H7 (cell line): Measurements from ENCODE around the gene MUC3A. TPM values are rescaled to one million over a fixed set of nuclear protein-coding genes. Genes with fewer than 3 reads are reported as not detected.
"Not testable (repeated sequence)": the region's sequence is repeated elsewhere in the genome, so short reads cannot be mapped to it uniquely, and the experiment has no call there.

Source experiments
- DNase-seq: peaks from one replicate; pipeline ENCODE4 v3.0.0; 2012
- H3K27me3 ChIP-seq: 2 replicates; pipeline ENCODE4 v1.6.0; 2011; ENCODE audit warnings: mild to moderate bottlenecking, low read length; ENCODE audit not compliant: control insufficient read depth, insufficient read depth
- H3K36me3 ChIP-seq: replicated peaks from 2 replicates; pipeline ENCODE4 v1.5.1; 2011; ENCODE audit warnings: low read length; ENCODE audit not compliant: control insufficient read depth, insufficient read depth
- H3K4me3 ChIP-seq: 2 replicates; pipeline ENCODE4 v1.5.1; 2011; ENCODE audit warnings: low read depth, mild to moderate bottlenecking, control low read depth, low read length, moderate library complexity; ENCODE audit not compliant: insufficient read depth
- total RNA-seq: library from RNA; depleted of rRNA; stranded (reverse); fragments of >200 nt; shearing (Covaris generic); gene quantifications from 2 replicates; pipeline ENCODE4 v1.2.3, GENCODE V29; 2014

The MUC3A gene
- total RNA-seq, 1 experiment from 2014 or later, result 8.5 TPM

GRCh38 chr7:100933734-100934133 lies 15.6 kb upstream of the MUC3A start:
- Histone ChIP-seq H3K4me3 (no peak overlapping the region), H3K36me3 (no peaks in the 10 kb centered on the region), H3K27me3 (no peaks in the 10 kb centered on the region)
- DNase-seq, result no peak

DNA sequence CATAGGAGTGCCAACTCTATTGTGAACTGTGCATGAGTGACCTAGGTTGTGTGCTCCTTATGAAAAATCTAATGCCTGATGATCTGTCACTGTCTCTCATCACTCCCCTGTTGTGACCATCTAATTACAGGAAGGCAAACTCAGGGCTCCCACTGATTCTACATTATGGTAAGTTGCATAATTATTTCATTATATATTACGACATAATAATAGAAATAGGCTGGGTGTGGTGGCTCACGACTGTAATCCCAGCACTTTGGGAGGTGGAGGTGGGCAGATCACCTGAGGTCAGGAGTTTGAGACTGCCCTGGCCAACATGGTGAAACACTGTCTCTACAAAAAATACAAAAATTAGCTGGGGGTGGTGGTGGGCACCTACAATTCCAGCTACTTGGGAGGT lies 14.0 kb upstream of the MUC3A start:
- DNase-seq, H3K27me3 ChIP-seq, H3K36me3 ChIP-seq, H3K4me3 ChIP-seq: not testable (repeated sequence)

DNA sequence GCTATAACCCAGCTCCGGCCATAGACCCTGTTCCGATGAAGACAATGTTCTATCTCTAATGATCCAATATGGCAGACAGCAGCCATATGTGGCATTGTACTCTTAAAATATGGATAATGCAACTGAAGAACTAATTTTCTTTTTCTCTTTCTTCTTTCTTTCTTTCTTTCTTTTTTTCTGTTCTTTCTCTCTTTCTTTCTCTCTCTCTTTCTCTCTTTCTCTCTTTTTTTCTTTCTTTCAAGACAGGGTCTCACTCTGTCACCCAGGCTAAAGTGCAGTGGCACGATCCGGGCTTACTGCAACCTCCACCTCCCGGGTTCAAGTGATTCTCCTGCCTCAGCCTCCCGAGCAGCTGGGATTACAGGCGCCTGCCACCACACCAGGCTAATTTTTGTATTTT lies 13.2 kb upstream of the MUC3A start:
- H3K36me3 ChIP-seq, DNase-seq, H3K27me3 ChIP-seq, H3K4me3 ChIP-seq: not testable (repeated sequence)

GRCh38 chr7:100942045-100942774 lies 7.1 kb upstream of the MUC3A start:
- Histone ChIP-seq H3K27me3 (no peaks in the 10 kb centered on the region), H3K4me3 (no peak overlapping the region), H3K36me3 (peaks cover 1% of the 10 kb centered on the region)
- no peak for DNase-seq

- peaks cover 1% of the 10 kb centered on the region for H3K36me3 ChIP-seq
- H3K4me3 ChIP-seq, result no peak overlapping the region
- peak; percentile 45 for DNase-seq
- no peaks in the 10 kb centered on the region for H3K27me3 ChIP-seq
These were observed 5.6 kb upstream of the MUC3A start for GRCh38 chr7:100943693-100944092.

DNA sequence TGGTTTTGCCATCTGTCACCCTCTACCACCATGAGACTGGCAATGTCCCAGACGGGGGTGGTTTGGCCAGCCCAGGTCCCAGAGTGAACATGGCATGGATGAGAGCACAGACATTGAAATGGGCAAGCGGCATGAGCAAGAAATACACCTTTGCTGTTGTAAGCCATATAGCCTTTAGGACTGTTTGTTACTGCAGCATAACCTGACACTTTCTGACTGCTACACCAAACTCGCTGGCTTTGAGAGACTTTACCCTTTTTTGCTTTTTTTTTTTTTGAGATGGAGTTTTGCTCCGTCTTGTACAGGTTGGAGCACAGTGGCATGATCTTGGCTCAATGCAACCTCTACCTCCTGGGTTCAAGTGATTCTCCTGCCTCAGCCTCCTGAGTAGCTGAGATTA lies 5.2 kb upstream of the MUC3A start:
- Histone ChIP-seq H3K27me3 (no peaks in the 10 kb centered on the region), H3K4me3 (no peak overlapping the region), H3K36me3 (peaks cover 1% of the 10 kb centered on the region)
- no peak for DNase-seq

DNA sequence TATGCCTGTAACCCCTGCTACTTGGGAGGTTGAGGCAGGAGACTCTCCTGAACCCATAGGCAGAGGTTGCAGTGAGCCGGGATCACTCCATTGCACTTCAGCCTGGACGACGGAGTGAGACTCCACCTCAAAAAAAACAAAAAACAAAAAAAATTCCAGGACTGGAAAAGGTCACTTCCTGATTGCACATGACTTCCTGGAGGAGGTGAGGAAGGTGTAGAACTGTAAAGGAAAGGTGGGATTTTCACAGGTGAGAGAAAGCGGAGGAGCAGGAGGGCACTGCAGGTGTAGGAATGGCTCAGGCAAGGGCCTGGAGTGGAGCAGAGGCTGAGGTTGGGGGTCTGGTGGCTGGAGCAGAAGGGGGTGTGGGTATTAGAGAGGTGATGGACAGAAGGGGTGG lies 3.2 kb upstream of the MUC3A start:
- Histone ChIP-seq H3K27me3 (no peaks in the 10 kb centered on the region), H3K36me3 (peaks cover 1% of the 10 kb centered on the region), H3K4me3 (no peak overlapping the region)
- no peak for DNase-seq

- Histone ChIP-seq H3K36me3 (peaks cover 1% of the 10 kb centered on the region), H3K27me3 (no peaks in the 10 kb centered on the region), H3K4me3 (no peak overlapping the region)
- DNase-seq, result no peak
These were observed 2.5 kb upstream of the MUC3A start for GRCh38 chr7:100946766-100947365.

GRCh38 chr7:100947792-100948191 lies 1.5 kb upstream of the MUC3A start:
- no peaks in the 10 kb centered on the region for H3K27me3 ChIP-seq
- DNase-seq, result no peak
- peaks cover 1% of the 10 kb centered on the region for H3K36me3 ChIP-seq
- H3K4me3 ChIP-seq, result no peak overlapping the region

GRCh38 chr7:100949933-100950443 lies 654 bp downstream of the MUC3A start:
- Histone ChIP-seq H3K4me3 (peak overlapping the region; percentile 26; the same call in 1 of the 2 replicates), H3K36me3 (no peaks in the 10 kb centered on the region; the same call in 1 of the 2 replicates), H3K27me3 (no peaks in the 10 kb centered on the region)
- DNase-seq, result peak; percentile 63

- H3K27me3 ChIP-seq, result no peaks in the 10 kb centered on the region
These were observed 1.8 kb downstream of the MUC3A start for GRCh38 chr7:100951172-100951571.

DNA sequence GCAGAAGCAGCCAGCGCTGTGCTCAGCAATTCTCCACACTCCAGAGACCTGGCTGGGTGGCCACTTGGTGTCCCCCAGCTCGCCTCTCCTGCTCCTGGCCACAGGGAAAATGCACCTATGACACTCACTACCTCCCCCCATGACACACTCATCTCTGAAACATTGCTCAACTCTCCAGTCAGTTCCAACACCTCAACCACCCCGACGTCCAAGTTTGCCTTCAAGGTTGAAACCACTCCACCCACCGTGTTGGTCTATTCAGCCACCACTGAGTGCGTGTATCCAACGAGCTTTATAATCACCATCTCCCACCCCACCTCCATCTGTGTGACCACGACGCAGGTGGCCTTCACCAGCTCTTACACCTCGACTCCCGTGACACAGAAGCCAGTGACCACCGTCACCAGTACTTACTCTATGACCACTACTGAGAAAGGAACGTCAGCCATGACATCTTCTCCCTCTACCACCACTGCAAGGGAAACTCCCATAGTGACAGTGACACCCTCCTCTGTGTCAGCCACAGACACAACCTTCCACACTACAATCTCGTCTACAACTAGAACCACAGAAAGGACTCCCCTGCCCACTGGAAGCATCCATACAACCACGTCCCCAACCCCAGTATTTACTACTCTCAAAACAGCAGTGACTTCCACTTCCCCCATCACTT lies 2.7 kb downstream of the MUC3A start:
- Histone ChIP-seq H3K36me3 (no peaks in the 10 kb centered on the region; the same call in 1 of the 2 replicates), H3K27me3 (no peaks in the 10 kb centered on the region), H3K4me3 (no peak overlapping the region)
- DNase-seq, result no peak

More at GRCh38 chr7:100951172-100951571, 1.8 kb downstream of the MUC3A start:
- DNase-seq, result peak; percentile 92
- no peak overlapping the region for H3K4me3 ChIP-seq
- H3K36me3 ChIP-seq, result no peaks in the 10 kb centered on the region; the same call in 1 of the 2 replicates

- DNase-seq, result no peak
- no peaks in the 10 kb centered on the region for H3K27me3 ChIP-seq
- H3K4me3 ChIP-seq, result no peak overlapping the region
- no peaks in the 10 kb centered on the region; the same call in 1 of the 2 replicates for H3K36me3 ChIP-seq
These were observed 3.3 kb downstream of the MUC3A start for GRCh38 chr7:100952641-100953040.

GRCh38 chr7:100957832-100958421 lies 8.6 kb downstream of the MUC3A start:
- DNase-seq, result peak; percentile 26
- H3K36me3 ChIP-seq, result no peaks in the 10 kb centered on the region; the same call in 1 of the 2 replicates
- H3K27me3 ChIP-seq, result no peaks in the 10 kb centered on the region; the same call in 1 of the 2 replicates
- H3K4me3 ChIP-seq, result no peak overlapping the region
